Mesodermal cell (in vitro differentiated cells): ENCODE measurements around the gene SNAPC4.
"Not testable (repeated sequence)": the region's sequence is repeated elsewhere in the genome, so short reads cannot be mapped to it uniquely, and the experiment has no call there.

Experiments used
- H3K27ac ChIP-seq: 2 replicates; pipeline ENCODE4 v1.7.0; 2013; ENCODE audit warnings: mild to moderate bottlenecking, low read depth, low read length, moderate library complexity; ENCODE audit not compliant: severe bottlenecking
- H3K36me3 ChIP-seq: 2 replicates; pipeline ENCODE4 v1.7.1; 2013; ENCODE audit warnings: mild to moderate bottlenecking, low read length, moderate library complexity; ENCODE audit not compliant: control insufficient read depth, insufficient read depth
- H3K4me1 ChIP-seq: one replicate; pipeline ENCODE4 v1.7.1; 2013; ENCODE audit warnings: mild to moderate bottlenecking, low read length; ENCODE audit not compliant: insufficient read depth, control insufficient read depth, poor library complexity, severe bottlenecking
- H3K4me3 ChIP-seq: 2 replicates; pipeline ENCODE4 v1.7.0; 2013; ENCODE audit warnings: low read length, control low read depth, mild to moderate bottlenecking; ENCODE audit not compliant: insufficient read depth, poor library complexity, severe bottlenecking; ENCODE audit errors: extremely low read depth
- H3K9me3 ChIP-seq: 2 replicates; pipeline ENCODE4 v1.7.1; 2013; ENCODE audit warnings: mild to moderate bottlenecking, low read length, moderate library complexity; ENCODE audit not compliant: control insufficient read depth
- WGBS, 2 experiments: methylation state at CpG; one replicate each; pipeline ENCODE4 v1.1.5; 2013; ENCODE audit warnings: missing lambda C conversion rate in 2 of 2; ENCODE audit not compliant: insufficient coverage in 2 of 2; 5-methylcytosine and 5-hydroxymethylcytosine counted together

Gene SNAPC4

DNA sequence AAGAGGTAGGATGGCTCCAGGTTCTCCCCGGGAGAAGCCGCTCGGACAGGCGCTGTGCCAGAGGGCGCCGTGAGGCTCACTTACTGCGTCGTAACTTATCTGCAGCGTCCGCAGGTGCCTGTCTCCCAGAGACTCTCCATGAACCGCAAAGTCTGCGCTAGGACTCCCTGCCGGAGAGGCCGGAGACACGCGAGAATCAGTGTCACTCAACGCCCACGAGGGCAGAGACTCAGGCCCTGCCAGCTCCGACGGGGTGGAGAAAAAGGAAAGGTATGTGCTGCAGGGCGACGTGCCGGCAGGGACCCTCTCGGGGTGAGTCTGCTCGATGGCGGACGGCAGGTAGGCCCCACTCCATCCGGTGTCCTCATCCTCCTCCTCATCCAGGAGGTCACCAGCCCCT is 7.1 kb upstream of the SNAPC4 start:
- not testable (repeated sequence) for H3K27ac ChIP-seq, H3K9me3 ChIP-seq, H3K4me3 ChIP-seq
- peaks cover 13% of the 10 kb centered on the region for H3K4me1 ChIP-seq
- WGBS, 2 experiments, result 93 to 98% methylated on average over 21 to 24 of the region's 28 CpGs
- peaks cover 59% of the 10 kb centered on the region for H3K36me3 ChIP-seq

DNA sequence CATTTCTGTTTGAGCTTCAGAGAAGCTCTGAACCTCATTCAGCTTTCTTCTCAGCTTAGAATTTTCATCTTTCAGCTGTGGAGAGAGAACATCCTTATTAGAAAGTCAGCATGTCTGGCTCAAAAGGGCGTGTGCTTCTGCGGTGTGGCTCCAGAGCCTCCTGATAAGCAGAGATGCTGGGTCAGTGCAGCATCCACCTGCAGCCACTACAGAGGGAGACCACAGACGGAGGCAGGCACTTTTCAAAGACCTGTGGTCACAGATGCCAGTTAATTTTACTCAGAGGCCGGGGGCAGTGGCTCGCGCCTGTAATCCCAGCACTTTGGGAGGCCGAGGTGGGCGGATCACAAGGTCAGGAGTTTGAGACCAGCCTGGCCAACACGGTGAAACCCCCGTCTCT is 5.9 kb upstream of the SNAPC4 start:
- not testable (repeated sequence) for H3K27ac ChIP-seq, H3K4me1 ChIP-seq, H3K9me3 ChIP-seq, H3K4me3 ChIP-seq
- peaks cover 59% of the 10 kb centered on the region for H3K36me3 ChIP-seq
- WGBS, 2 experiments, result 87 to 95% methylated on average over 8 to 10 of the region's 10 CpGs

DNA sequence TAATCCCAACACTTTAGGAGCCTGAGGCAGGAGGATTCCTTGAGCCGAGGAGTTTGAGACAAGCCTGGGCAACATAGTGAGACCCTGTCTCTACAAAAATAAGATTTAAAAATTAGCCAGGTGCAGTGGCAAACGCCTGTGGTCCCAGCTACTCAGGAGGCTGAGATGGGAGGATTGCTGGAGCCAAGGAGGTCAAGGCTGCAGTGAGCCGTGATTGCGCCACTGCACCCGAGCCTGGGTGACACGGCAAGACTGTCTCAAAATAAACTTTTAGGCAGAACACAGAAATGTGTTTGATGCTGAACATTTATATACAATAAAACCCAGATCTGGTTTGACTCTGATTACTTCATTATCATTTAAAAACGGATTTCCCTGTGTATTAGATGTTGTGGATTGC is 5.5 kb upstream of the SNAPC4 start:
- H3K36me3 ChIP-seq, result peaks cover 59% of the 10 kb centered on the region
- no peaks in the 10 kb centered on the region for H3K9me3 ChIP-seq
- H3K4me1 ChIP-seq, result peaks cover 4% of the 10 kb centered on the region
- WGBS, 2 experiments, result 94 to 95% methylated on average over 5 of the region's 7 CpGs
- H3K27ac ChIP-seq, result no peak overlapping the region
- no peak overlapping the region for H3K4me3 ChIP-seq

DNA sequence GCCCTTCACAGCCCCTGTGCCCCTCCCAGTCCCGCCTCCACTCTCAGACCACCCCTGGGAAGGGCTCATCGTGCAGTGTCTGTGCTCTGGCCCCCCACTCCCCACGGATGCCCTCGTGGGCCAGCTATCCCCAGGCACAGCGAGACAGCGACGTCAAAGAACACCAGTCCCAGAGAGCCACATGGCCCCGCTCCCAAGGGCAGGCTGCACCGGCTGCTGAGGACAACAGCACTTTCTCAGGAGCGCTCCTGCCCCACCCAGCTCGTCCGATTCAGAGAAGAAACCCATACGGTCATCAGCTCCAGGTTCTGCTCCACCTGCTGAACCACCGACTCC is 4.8 kb upstream of the SNAPC4 start:
- no peaks in the 10 kb centered on the region for H3K9me3 ChIP-seq
- H3K4me3 ChIP-seq, result no peak overlapping the region
- WGBS, 2 experiments, result 95% methylated on average over 13 of the region's 14 CpGs
- peaks cover 4% of the 10 kb centered on the region for H3K4me1 ChIP-seq
- H3K27ac ChIP-seq, result no peak overlapping the region
- peaks cover 59% of the 10 kb centered on the region for H3K36me3 ChIP-seq

DNA sequence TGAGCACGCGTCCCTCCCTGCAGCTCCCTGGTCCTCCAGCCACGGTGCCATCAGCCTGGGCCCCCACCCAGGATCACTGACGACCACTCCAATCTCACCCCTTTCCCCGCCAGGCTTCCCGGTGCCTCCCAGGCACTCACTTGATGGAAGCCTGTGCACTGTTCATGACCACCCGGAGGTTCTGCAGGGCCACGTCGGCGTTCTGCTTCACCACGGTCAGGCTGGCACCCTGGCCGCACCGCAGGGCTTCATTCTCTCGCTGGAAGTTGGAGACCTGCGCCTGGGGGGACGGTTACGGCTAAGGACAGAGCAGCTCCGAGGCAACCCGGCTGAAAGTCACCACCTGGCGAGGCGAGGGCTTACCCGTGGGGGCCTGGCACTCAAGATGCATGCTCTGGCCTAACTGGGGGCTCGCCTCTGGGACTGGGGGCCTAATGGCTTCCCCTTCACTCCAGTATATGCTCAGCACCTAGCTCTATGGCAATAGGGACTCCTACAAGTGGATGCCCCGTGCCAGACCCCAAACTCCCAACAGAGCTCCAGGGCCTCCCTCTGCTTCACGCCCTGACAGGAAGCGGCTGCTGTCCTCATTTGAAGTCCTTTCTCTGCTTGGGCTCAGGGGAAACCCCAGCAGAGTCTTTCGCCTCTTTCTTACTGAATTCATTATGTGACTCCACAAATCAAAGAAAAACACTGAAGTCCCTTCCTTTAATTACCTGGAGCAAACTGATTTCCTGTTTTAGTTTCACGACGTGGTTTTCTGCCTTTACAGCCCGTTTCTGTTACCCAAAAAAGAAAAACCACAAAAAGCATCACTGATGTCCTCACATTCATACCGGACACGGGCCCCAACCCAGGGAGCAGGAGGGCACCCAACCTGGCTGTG is 4.2 kb upstream of the SNAPC4 start:
- H3K4me1 ChIP-seq, result no peaks in the 10 kb centered on the region
- no peak overlapping the region for H3K27ac ChIP-seq
- H3K4me3 ChIP-seq, result no peak overlapping the region
- 96 to 97% methylated on average over 20 to 32 of the region's 32 CpGs for WGBS, 2 experiments
- no peaks in the 10 kb centered on the region for H3K9me3 ChIP-seq
- peaks cover 59% of the 10 kb centered on the region for H3K36me3 ChIP-seq

DNA sequence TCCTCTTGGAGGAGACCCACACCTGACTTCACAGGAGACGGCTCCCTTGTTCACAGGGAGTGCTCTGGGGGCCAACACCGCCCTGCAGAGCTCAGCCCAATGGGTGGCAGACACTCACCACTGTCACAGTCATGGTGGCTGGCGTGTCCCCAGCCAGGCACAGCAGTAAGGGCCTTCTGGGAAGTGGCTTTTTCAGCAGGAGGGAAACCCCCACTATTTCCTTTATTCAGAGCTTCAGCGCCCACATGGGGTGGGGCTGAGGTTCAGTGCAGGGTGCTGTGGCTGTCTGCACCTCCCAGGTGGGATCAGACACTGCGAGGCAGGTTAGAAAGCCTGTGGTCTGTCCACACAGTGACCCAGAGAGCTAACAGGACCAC is 3.6 kb upstream of the SNAPC4 start:
- Histone ChIP-seq H3K4me3 (no peak overlapping the region), H3K36me3 (peaks cover 56% of the 10 kb centered on the region), H3K4me1 (peaks cover 5% of the 10 kb centered on the region), H3K27ac (no peak overlapping the region), H3K9me3 (no peaks in the 10 kb centered on the region)
- 93 to 98% methylated on average over 3 to 4 of the region's 5 CpGs for WGBS, 2 experiments

DNA sequence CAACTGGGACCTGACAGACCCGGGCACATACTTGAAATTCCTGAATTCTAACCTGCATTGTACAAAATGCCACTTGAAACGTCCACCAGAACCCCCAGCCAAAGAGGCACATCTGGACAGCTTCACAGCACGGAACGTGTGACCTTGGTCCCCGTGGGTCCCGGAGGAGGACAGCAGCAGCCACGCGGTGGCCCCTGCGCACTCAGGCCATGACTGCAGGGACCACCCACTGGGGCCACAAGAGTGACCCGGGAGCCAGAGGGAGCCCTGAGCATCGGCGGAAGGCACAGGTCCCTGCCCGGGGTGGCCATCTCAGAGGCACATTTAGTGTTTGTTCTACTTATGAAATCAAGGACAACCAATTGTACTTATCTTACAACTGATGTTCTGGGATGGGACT is 2.1 kb upstream of the SNAPC4 start:
- H3K4me1 ChIP-seq, result peaks cover 9% of the 10 kb centered on the region
- 88 to 91% methylated on average over 12 of the region's 13 CpGs for WGBS, 2 experiments
- no peak overlapping the region for H3K4me3 ChIP-seq
- H3K27ac ChIP-seq, result no peak overlapping the region
- H3K9me3 ChIP-seq, result no peaks in the 10 kb centered on the region
- H3K36me3 ChIP-seq, result peaks cover 62% of the 10 kb centered on the region

DNA sequence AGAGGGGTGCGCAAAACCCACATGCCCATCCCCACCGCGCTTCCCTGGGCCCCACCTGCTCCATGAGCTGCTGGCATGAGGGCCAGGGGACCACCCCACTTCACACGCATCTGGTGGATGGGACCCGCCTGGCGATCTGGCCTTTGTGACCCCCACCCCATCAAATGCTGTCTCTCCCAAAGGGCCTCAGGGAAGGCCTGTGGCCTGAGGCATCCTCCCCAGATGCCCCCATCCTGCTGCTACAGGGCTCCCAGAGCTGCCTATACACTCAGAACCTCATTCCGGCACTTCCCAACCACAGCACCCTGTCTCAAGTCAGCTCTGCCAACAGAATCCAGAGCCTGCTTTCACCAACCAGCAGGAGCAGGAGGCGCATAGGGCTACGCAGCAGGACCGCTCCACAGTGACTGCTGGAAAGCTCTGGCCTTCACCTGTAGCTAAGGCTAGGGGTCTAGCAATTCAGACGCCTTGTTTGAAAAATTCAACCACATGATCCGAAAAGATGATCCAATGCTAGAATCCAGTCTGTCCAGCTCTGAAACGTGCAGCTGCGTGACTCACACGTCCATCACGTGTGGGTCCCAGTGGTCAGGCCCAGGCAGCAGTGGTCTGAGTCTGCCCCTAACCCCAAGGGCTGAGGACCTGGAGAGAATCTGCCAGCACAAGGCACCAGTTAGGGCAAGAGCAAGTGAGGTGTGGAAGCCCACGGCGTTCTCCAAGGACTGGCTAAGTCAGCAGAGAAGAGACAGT is 1.4 kb upstream of the SNAPC4 start:
- Histone ChIP-seq H3K36me3 (peaks cover 64% of the 10 kb centered on the region), H3K9me3 (no peaks in the 10 kb centered on the region), H3K27ac (no peak overlapping the region), H3K4me3 (no peak overlapping the region), H3K4me1 (peaks cover 9% of the 10 kb centered on the region)
- 94 to 98% methylated on average over 12 to 18 of the region's 18 CpGs for WGBS, 2 experiments

DNA sequence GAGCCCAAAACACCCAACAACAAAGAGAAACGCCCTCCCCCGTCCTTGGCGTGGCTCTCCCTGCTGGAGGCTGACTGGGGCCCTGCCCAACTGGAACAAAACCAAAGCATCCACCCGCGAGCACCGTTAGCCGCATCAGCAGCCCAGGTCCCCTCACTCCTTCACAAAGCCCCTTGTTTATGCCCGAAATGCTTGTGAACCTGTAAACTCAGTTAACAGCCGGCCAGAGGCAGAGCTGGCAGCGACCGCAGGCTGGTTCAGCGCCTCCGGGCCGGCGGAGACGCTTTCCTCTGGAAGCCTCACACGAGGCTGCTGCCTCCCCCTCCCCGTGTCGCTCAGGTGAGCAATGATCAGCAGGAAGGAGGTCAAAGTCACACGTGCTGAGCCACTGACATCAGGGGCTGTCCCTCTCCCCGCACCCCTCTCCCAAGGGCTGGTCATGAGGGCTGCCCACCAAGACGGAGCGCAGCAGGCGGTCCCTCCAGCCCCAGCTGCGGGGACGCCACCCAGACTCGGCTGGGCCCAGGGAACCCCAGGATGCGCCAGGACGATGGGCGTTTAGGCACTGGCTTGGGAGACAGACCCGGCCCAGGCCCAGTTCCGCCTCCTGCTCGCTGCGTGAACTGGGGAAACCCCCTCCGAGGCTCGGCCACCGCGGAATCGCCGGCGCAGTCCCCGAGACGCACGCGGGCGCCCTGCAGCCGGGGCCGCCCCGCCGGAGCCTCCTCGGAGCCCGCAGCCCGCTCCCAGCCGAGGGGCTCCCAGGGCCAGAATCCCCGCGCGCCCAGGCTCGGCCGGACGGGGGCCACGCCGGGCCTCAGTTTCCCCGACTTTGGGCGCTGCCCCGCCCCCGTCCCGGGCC is 563 bp downstream of the SNAPC4 start:
- Histone ChIP-seq H3K4me3 (peak overlapping the region; percentile 83), H3K4me1 (peaks cover 9% of the 10 kb centered on the region), H3K9me3 (no peaks in the 10 kb centered on the region), H3K36me3 (peaks cover 65% of the 10 kb centered on the region), H3K27ac (no peak overlapping the region)
- 4 to 5% methylated on average over 60 to 66 of the region's 67 CpGs for WGBS, 2 experiments

DNA sequence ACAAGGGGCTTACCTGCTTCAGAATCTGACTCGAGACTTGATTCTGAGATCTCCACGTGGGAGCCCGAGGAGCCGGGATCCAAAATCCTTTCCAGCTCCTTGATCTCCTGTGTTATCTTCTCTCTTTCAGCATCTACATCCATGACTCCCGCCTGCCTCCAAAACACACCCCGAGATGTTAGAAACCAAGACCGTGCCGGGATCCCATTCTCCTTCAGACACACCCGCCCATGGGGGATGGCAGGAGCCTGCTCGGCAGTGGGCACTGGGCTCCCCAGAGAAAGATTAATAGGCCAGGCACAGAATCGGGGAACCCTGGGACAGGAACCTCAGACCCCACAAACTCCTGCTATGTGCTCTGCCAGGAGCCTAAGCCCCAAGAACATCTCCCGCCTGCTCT is 1.7 kb downstream of the SNAPC4 start:
- Histone ChIP-seq H3K36me3 (peaks cover 65% of the 10 kb centered on the region), H3K4me1 (peaks cover 9% of the 10 kb centered on the region), H3K27ac (no peak overlapping the region), H3K9me3 (no peaks in the 10 kb centered on the region), H3K4me3 (no peak overlapping the region)
- 99% methylated on average over 11 to 12 of the region's 12 CpGs for WGBS, 2 experiments
